ENCODE measurements around the gene LTBP1. TPM values are rescaled to one million over a fixed set of nuclear protein-coding genes. Genes with fewer than 3 reads are reported as not detected.

Gene LTBP1
- total and polyA plus RNA-seq, 10 of the 15 experiments (the other 5 are each of a cell fraction or from before 2014, with no cell fraction given) = 0.01 to 0.28 (median 0.12) TPM; not detected in 2

DNA sequence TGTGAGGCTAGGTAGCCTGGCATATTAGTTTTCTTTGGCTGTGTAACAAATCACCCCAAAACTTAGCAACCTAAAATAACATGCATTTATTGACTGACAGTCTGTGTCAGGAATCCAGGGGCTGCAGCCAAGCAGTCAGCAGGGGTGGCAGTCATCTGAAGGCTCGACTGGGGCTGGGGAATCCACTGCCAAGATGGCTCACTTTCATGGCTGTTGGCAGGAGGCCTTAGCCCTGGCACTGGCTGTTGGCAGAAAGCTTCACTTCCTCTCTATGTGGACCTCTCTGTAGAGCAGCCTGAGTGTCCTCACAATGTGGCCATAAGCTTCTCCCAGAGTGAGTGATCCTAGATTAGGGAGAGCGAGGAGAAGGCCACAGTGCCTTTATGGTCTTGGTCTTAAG, 78.0 kb downstream of the LTBP1 start:
- H4K20me1 ChIP-seq (ENCODE audit: control insufficient read depth, insufficient read depth) = no peaks in the 10 kb centered on the region
- ChIA-PET RAD21 (ENCODE audit: unreplicated experiment) (no interaction called here), CTCF (no interaction called here), POLR2A (no interaction called here), SMC1A (ENCODE audit: uncharacterized antibody, unreplicated experiment) (no interaction called here)
- H3K27ac ChIP-seq (ENCODE audit: control insufficient read depth, insufficient read depth) = no peak overlapping the region
- no peaks in the 10 kb centered on the region for H3K4me1 ChIP-seq (ENCODE audit: control insufficient read depth, insufficient read depth, low read length)
- no peak overlapping the region for H2AFZ ChIP-seq (ENCODE audit: control insufficient read depth, low read depth, low read length)
- H3K9me3 ChIP-seq (replicated peaks; ENCODE audit: control insufficient read depth, insufficient read depth, low read length) = no peaks in the 10 kb centered on the region
- TF ChIP-seq ESRRA (IDR thresholded peaks at IDR 0.05; ENCODE audit: low read length) (no peak), NR2C1 (IDR thresholded peaks at IDR 0.05) (no peak), MTA2 (IDR thresholded peaks at IDR 0.05; ENCODE audit: low read depth) (no peak), RBBP5 (conservative IDR thresholded peaks at IDR 0.05) (no peak)
- H3K79me2 ChIP-seq (ENCODE audit: control insufficient read depth, insufficient read depth, low read length) = no peaks in the 10 kb centered on the region
- no peak overlapping the region for H3K4me3 ChIP-seq
- intact Hi-C loops (cut with micrococcal nuclease; ENCODE audit: unreplicated experiment) = no loop called here
- no peak overlapping the region for H3K9ac ChIP-seq (ENCODE audit: control insufficient read depth, insufficient read depth, low read length)
- DNase-seq (ENCODE audit: low read depth, low spot score) = no peak
- no peak for ATAC-seq
- peaks cover 0 to 4% of the 10 kb centered on the region in 2 experiments; a peak in 2 of 4 replicates for H3K27me3 ChIP-seq (replicated peaks in 1 of 2; ENCODE audit: control insufficient read depth in 2 of 2, insufficient read depth in 2 of 2, low read length in 1 of 2)
- in situ Hi-C loops (cut with MboI) = no loop called here
- no peak for FAIRE-seq
- H3K4me2 ChIP-seq (ENCODE audit: control insufficient read depth, insufficient read depth) = no peak overlapping the region
- no peaks in the 10 kb centered on the region for H3K36me3 ChIP-seq (ENCODE audit: control insufficient read depth in 2 of 2, insufficient read depth in 2 of 2, low read length in 1 of 2)
- WGBS (ENCODE audit: insufficient coverage, insufficient replicate concordance, low lambda C conversion rate, missing lambda C conversion rate) = 20% methylated on average over 2 of the region's 2 CpGs
- no TSS peak for BruUV-seq (replicated peaks)

DNA sequence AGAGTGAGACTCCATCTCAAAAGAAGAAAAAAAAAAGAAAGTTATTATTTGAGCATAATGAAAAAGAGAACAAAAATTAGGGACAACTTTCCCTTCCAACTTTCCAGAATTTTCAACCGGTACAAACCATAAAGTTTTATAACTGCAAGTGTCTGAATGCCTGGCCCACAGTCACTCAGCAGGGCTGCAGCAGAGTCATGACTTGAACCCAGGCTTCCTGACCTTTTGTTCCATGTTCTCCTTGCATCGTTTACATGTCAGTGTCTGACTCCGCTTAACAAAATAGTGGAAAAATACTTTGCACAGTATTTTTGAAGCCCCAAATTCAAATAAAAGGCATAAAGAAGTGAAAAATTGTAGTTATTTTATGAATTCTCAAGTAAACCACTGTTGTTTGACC, 82.7 kb downstream of the LTBP1 start:
- Histone ChIP-seq H3K9me3 (replicated peaks; ENCODE audit: control insufficient read depth, insufficient read depth, low read length) (no peaks in the 10 kb centered on the region), H3K27me3 (replicated peaks in 1 of 2; ENCODE audit: control insufficient read depth in 2 of 2, insufficient read depth in 2 of 2, low read length in 1 of 2) (no peaks in the 10 kb centered on the region), H3K36me3 (ENCODE audit: control insufficient read depth in 2 of 2, insufficient read depth in 2 of 2, low read length in 1 of 2) (no peaks in the 10 kb centered on the region), H2AFZ (ENCODE audit: control insufficient read depth, low read depth, low read length) (no peak overlapping the region), H3K4me2 (ENCODE audit: control insufficient read depth, insufficient read depth) (no peak overlapping the region), H3K79me2 (ENCODE audit: control insufficient read depth, insufficient read depth, low read length) (no peaks in the 10 kb centered on the region), H3K4me1 (ENCODE audit: control insufficient read depth, insufficient read depth, low read length) (no peaks in the 10 kb centered on the region), H3K9ac (ENCODE audit: control insufficient read depth, insufficient read depth, low read length) (no peak overlapping the region), H3K4me3 (no peak overlapping the region), H4K20me1 (ENCODE audit: control insufficient read depth, insufficient read depth) (no peaks in the 10 kb centered on the region), H3K27ac (ENCODE audit: control insufficient read depth, insufficient read depth) (no peak overlapping the region)
- ChIA-PET POLR2A (no interaction called here), CTCF (no interaction called here), RAD21 (ENCODE audit: unreplicated experiment) (no interaction called here), SMC1A (ENCODE audit: uncharacterized antibody, unreplicated experiment) (no interaction called here)
- no TSS peak for BruUV-seq (replicated peaks)
- 61% methylated on average over 3 of the region's 3 CpGs for WGBS (ENCODE audit: insufficient coverage, insufficient replicate concordance, low lambda C conversion rate, missing lambda C conversion rate)
- DNase-seq (ENCODE audit: low read depth, low spot score) (no peak), FAIRE-seq (no peak), ATAC-seq (no peak)
- in situ Hi-C loops (cut with MboI) (no loop called here), intact Hi-C loops (cut with micrococcal nuclease; ENCODE audit: unreplicated experiment) (no loop called here)
- TF ChIP-seq CEBPB (IDR thresholded peaks at IDR 0.05; ENCODE audit: borderline replicate concordance in 1 of 2, low read depth in 2 of 2, low read length in 2 of 2) (no peak), ASH2L (IDR thresholded peaks at IDR 0.05; ENCODE audit: borderline replicate concordance, low read depth) (no peak), RUNX3 (IDR thresholded peaks at IDR 0.05; ENCODE audit: low read length) (no peak), ETV6 (conservative IDR thresholded peaks at IDR 0.05 in 1 of 2, IDR thresholded peaks at IDR 0.05 in 1 of 2; ENCODE audit: borderline replicate concordance in 1 of 2, low read depth in 1 of 2) (no peak)
- TF ChIP-seq, protein P1, sequence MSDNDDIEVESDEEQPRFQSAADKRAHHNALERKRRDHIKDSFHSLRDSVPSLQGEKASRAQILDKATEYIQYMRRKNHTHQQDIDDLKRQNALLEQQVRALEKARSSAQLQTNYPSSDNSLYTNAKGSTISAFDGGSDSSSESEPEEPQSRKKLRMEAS (IDR thresholded peaks at IDR 0.05; ENCODE audit: low read depth, low read length) = no peak
- TF ChIP-seq, protein P2, sequence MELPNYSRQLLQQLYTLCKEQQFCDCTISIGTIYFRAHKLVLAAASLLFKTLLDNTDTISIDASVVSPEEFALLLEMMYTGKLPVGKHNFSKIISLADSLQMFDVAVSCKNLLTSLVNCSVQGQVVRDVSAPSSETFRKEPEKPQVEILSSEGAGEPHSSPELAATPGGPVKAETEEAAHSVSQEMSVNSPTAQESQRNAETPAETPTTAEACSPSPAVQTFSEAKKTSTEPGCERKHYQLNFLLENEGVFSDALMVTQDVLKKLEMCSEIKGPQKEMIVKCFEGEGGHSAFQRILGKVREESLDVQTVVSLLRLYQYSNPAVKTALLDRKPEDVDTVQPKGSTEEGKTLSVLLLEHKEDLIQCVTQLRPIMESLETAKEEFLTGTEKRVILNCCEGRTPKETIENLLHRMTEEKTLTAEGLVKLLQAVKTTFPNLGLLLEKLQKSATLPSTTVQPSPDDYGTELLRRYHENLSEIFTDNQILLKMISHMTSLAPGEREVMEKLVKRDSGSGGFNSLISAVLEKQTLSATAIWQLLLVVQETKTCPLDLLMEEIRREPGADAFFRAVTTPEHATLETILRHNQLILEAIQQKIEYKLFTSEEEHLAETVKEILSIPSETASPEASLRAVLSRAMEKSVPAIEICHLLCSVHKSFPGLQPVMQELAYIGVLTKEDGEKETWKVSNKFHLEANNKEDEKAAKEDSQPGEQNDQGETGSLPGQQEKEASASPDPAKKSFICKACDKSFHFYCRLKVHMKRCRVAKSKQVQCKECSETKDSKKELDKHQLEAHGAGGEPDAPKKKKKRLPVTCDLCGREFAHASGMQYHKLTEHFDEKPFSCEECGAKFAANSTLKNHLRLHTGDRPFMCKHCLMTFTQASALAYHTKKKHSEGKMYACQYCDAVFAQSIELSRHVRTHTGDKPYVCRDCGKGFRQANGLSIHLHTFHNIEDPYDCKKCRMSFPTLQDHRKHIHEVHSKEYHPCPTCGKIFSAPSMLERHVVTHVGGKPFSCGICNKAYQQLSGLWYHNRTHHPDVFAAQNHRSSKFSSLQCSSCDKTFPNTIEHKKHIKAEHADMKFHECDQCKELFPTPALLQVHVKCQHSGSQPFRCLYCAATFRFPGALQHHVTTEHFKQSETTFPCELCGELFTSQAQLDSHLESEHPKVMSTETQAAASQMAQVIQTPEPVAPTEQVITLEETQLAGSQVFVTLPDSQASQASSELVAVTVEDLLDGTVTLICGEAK (IDR thresholded peaks at IDR 0.05; ENCODE audit: borderline replicate concordance) = no peak

Measured in GM12878 (cell line).